ENCODE data around the gene TBC1D5. TPM values are rescaled to one million over a fixed set of nuclear protein-coding genes. Genes with fewer than 3 reads are reported as not detected.

The TBC1D5 gene
- total RNA-seq, 1 donor from 2014 or later: 108 TPM

DNA sequence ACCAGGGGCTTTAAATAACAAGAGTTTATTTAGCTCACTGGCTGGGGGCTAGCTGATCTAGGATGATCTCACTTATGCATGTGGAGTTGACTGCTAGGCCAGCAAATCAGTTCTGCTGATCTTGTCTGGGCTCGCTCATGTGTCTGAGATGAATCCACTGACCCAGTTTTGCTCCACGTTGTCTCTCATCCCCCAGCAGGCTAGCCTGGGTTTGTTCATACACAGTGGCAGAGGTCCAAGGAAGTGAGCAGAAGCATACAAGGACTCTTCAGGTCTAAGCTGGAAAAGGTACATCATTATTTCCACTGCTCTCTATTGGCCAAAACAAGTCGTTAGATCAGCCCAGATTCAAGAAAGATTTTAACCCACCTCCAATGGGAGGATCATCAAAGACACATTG, 619.7 kb downstream of the TBC1D5 start:
- H3K4me3 ChIP-seq: no peak overlapping the region
- no peak overlapping the region for H2AFZ ChIP-seq (replicated peaks)
- TF ChIP-seq EZH2phosphoT487 (IDR thresholded peaks at IDR 0.05) (no peak), EZH2 (IDR thresholded peaks at IDR 0.05) (no peak)
- TF ChIP-seq, protein P1, sequence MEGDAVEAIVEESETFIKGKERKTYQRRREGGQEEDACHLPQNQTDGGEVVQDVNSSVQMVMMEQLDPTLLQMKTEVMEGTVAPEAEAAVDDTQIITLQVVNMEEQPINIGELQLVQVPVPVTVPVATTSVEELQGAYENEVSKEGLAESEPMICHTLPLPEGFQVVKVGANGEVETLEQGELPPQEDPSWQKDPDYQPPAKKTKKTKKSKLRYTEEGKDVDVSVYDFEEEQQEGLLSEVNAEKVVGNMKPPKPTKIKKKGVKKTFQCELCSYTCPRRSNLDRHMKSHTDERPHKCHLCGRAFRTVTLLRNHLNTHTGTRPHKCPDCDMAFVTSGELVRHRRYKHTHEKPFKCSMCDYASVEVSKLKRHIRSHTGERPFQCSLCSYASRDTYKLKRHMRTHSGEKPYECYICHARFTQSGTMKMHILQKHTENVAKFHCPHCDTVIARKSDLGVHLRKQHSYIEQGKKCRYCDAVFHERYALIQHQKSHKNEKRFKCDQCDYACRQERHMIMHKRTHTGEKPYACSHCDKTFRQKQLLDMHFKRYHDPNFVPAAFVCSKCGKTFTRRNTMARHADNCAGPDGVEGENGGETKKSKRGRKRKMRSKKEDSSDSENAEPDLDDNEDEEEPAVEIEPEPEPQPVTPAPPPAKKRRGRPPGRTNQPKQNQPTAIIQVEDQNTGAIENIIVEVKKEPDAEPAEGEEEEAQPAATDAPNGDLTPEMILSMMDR (IDR thresholded peaks at IDR 0.05): no peak
- no peaks in the 10 kb centered on the region for H3K4me1 Mint-ChIP-seq
- H3K9ac ChIP-seq: no peak overlapping the region
- no peaks in the 10 kb centered on the region for H3K4me1 ChIP-seq
- H3K27ac ChIP-seq: no peak overlapping the region
- peaks cover under 1% of the 10 kb centered on the region for H3K9me3 Mint-ChIP-seq
- H3K4me2 ChIP-seq: no peak overlapping the region
- DNase-seq (ENCODE audit: low spot score): no peak
- H3K27ac Mint-ChIP-seq: no peak overlapping the region
- no peaks in the 10 kb centered on the region for H3K36me3 ChIP-seq
- no peaks in the 10 kb centered on the region for H3F3A ChIP-seq (ENCODE audit: low read depth)
- no peaks in the 10 kb centered on the region for H4K20me1 ChIP-seq (ENCODE audit: low read depth)
- H3K36me3 Mint-ChIP-seq: no peaks in the 10 kb centered on the region
- H3K27me3 Mint-ChIP-seq (ENCODE audit: insufficient read depth, low read depth): peaks cover 5% of the 10 kb centered on the region
- H3K9me3 ChIP-seq (ENCODE audit: low read depth): no peaks in the 10 kb centered on the region
- no peaks in the 10 kb centered on the region for H3K27me3 ChIP-seq
- H3K4me3 Mint-ChIP-seq: no peak overlapping the region
- H3K79me2 ChIP-seq (ENCODE audit: low read depth): no peaks in the 10 kb centered on the region

DNA sequence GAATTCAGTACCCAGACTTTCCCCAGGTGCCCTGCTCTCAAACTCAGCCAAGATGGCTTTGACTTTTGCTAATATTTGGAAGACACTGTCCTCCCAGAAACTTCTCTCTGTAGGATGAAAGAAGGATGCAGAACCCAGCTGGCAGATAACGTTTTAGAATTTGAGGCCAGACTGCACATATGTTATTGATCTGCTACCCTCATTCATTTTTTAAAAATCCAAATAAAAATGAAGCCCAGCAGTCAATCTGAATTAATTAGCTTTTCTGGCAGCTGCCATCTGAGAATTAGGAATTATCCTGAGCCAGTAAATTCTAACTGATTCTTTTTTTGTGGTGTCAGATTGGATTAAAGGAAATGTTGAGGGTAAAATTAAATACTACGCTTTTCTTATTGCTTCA, 621.1 kb downstream of the TBC1D5 start:
- Histone ChIP-seq H3K79me2 (ENCODE audit: low read depth) (no peaks in the 10 kb centered on the region), H3K27ac (no peak overlapping the region), H3K4me1 (peaks cover 2% of the 10 kb centered on the region), H3F3A (ENCODE audit: low read depth) (no peaks in the 10 kb centered on the region), H3K9me3 (ENCODE audit: low read depth) (no peaks in the 10 kb centered on the region), H4K20me1 (ENCODE audit: low read depth) (no peaks in the 10 kb centered on the region), H3K9ac (no peak overlapping the region), H3K27me3 (no peaks in the 10 kb centered on the region), H3K4me2 (no peak overlapping the region), H2AFZ (replicated peaks) (no peak overlapping the region), H3K36me3 (no peaks in the 10 kb centered on the region), H3K4me3 (no peak overlapping the region)
- H3K27ac Mint-ChIP-seq: no peak overlapping the region
- no peak for TF ChIP-seq EZH2 (IDR thresholded peaks at IDR 0.05)
- TF ChIP-seq, protein P1 (IDR thresholded peaks at IDR 0.05): no peak
- no peak for TF ChIP-seq EZH2phosphoT487 (IDR thresholded peaks at IDR 0.05)
- peaks cover 5% of the 10 kb centered on the region for H3K27me3 Mint-ChIP-seq (ENCODE audit: insufficient read depth, low read depth)
- H3K4me1 Mint-ChIP-seq: no peaks in the 10 kb centered on the region
- no peak overlapping the region for H3K4me3 Mint-ChIP-seq
- DNase-seq (ENCODE audit: low spot score): no peak
- peaks cover 5% of the 10 kb centered on the region for H3K9me3 Mint-ChIP-seq
- no peaks in the 10 kb centered on the region for H3K36me3 Mint-ChIP-seq

DNA sequence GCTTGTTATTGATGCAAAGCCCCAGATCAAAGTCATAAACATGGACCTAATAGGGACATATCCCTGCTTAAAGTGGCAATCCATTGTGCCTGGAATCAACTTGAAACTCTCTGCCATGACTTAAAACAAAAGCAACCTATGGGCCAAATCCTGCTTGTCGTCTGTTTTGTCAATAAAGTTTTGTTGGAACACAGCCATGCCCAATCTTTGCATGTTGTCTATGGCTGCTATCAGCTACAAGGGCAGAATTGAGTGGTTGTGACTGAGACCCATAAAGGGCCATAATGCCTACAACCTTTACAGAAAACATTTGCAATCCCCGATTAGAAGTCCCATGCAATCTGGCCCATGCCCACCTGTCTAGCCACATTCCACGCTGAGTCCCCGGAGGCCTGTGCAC, 622.3 kb downstream of the TBC1D5 start:
- Mint-ChIP-seq H3K36me3 (no peaks in the 10 kb centered on the region), H3K4me1 (no peaks in the 10 kb centered on the region), H3K27ac (no peak overlapping the region), H3K4me3 (no peak overlapping the region), H3K27me3 (ENCODE audit: insufficient read depth, low read depth) (peaks cover 5% of the 10 kb centered on the region), H3K9me3 (peaks cover 5% of the 10 kb centered on the region)
- Histone ChIP-seq H2AFZ (replicated peaks) (no peak overlapping the region), H3K36me3 (no peaks in the 10 kb centered on the region), H3K4me3 (no peak overlapping the region), H4K20me1 (ENCODE audit: low read depth) (no peaks in the 10 kb centered on the region), H3K4me2 (no peak overlapping the region), H3F3A (ENCODE audit: low read depth) (no peaks in the 10 kb centered on the region), H3K9ac (no peak overlapping the region), H3K4me1 (peaks cover 5% of the 10 kb centered on the region), H3K27me3 (no peaks in the 10 kb centered on the region), H3K27ac (no peak overlapping the region), H3K9me3 (ENCODE audit: low read depth) (no peaks in the 10 kb centered on the region), H3K79me2 (ENCODE audit: low read depth) (no peaks in the 10 kb centered on the region)
- TF ChIP-seq, protein P1 (IDR thresholded peaks at IDR 0.05): no peak
- TF ChIP-seq EZH2 (IDR thresholded peaks at IDR 0.05) (no peak), EZH2phosphoT487 (IDR thresholded peaks at IDR 0.05) (no peak)
- DNase-seq (ENCODE audit: low spot score): no peak

All from neural progenitor cell (in vitro differentiated cells).